Stimulated activated CD4-positive, alpha-beta T cell treated with anti-CD3 and anti-CD28 coated beads, Interleukin-12 subunit alpha, Interleukin-12 subunit beta, amount 100 ng/mL, for 48 hours (primary cell): ENCODE measurements around the gene TP63.

Experiments
- DNase-seq, 3 donors: peaks; one replicate each; pipeline ENCODE4 v3.0.0-alpha.2; 2020; ENCODE audit warnings: low read depth in 2 of 3, low spot score in 1 of 3

The TP63 gene

GRCh38 chr3:189683546-189684255 is 52.5 kb downstream of the TP63 start:
- no peak for DNase-seq

GRCh38 chr3:189684317-189684716 is 53.1 kb downstream of the TP63 start:
- DNase-seq, result no peak

GRCh38 chr3:189685291-189685690 is 54.1 kb downstream of the TP63 start:
- no peak for DNase-seq

GRCh38 chr3:189685860-189686259 is 54.7 kb downstream of the TP63 start:
- no peak for DNase-seq

GRCh38 chr3:189687475-189687874 is 56.3 kb downstream of the TP63 start:
- DNase-seq, result no peak

GRCh38 chr3:189688262-189688661 is 57.1 kb downstream of the TP63 start:
- DNase-seq, result no peak

- DNase-seq, result no peak
These were observed 58.4 kb downstream of the TP63 start for GRCh38 chr3:189689625-189690024.

- no peak for DNase-seq
These were observed 59.0 kb downstream of the TP63 start for GRCh38 chr3:189690237-189690636.

GRCh38 chr3:189690672-189691071 is 59.5 kb downstream of the TP63 start:
- no peak for DNase-seq

- no peak for DNase-seq
These were observed 64.2 kb downstream of the TP63 start for GRCh38 chr3:189695400-189695799.

GRCh38 chr3:189698811-189699210 is 67.6 kb downstream of the TP63 start:
- DNase-seq, result no peak

GRCh38 chr3:189699885-189700284 is 68.7 kb downstream of the TP63 start:
- DNase-seq, result no peak

- no peak for DNase-seq
These were observed 71.0 kb downstream of the TP63 start for GRCh38 chr3:189702066-189702646.

GRCh38 chr3:189703865-189704264 is 72.7 kb downstream of the TP63 start:
- DNase-seq, result no peak

GRCh38 chr3:189708375-189708774 is 77.2 kb downstream of the TP63 start:
- DNase-seq, result no peak

GRCh38 chr3:189710620-189711402 is 79.6 kb downstream of the TP63 start:
- no peak for DNase-seq

GRCh38 chr3:189712906-189713483 is 81.8 kb downstream of the TP63 start:
- DNase-seq, result no peak

- DNase-seq, result no peak
These were observed 84.1 kb downstream of the TP63 start for GRCh38 chr3:189714991-189715961.

GRCh38 chr3:189718215-189718614 is 87.0 kb downstream of the TP63 start:
- no peak for DNase-seq

GRCh38 chr3:189720736-189721417 is 89.7 kb downstream of the TP63 start:
- no peak for DNase-seq
